Stimulated activated CD4-positive, alpha-beta T cell treated with anti-CD3 and anti-CD28 coated beads, TNF-alpha, amount 100 ng/mL, for 24 hours (primary cell): ENCODE results near the gene IGF1R.
A peak's percentile ranks its signal among the peaks of the same experiment; 100 is the strongest.

Experiments used
- DNase-seq, 3 experiments: peaks; one replicate each; pipeline ENCODE4 v3.0.0-alpha.2; 2020; ENCODE audit warnings: low read depth in 3 of 3

IGF1R gene

DNA sequence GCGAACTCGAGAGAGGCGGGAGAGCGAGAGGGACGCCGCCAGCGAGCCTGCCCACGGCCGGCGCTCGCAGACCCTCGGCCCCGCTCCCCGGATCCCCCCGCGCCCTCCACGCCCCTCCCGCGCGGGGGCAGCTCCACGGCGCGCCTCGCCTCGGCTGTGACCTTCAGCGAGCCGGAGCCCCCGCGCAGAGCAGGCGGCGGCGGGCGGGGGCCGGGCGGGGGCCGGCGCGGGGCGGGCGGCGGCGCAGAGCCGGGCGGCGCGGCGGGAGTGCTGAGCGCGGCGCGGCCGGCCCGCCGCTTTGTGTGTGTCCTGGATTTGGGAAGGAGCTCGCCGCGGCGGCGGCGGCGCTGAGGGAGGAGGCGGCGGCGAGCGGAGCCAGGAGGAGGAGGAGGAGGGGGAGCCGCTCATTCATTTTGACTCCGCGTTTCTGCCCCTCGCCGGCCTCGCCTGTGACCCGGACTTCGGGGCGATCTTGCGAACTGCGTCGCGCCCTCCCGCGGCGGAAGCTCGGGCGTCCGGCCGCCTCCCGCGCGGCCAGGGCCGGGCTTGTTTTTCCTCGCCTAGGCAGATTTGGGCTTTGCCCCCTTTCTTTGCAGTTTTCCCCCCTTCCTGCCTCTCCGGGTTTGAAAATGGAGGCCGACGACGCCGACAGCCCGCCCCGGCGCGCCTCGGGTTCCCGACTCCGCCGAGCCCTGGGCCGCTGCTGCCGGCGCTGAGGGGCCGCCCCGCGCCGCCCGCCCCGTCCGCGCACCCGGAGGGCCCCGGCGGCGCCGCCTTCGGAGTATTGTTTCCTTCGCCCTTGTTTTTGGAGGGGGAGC, 524 bp downstream of the IGF1R start:
- peak in 1 of 3 experiments; percentile 38 for DNase-seq

DNA sequence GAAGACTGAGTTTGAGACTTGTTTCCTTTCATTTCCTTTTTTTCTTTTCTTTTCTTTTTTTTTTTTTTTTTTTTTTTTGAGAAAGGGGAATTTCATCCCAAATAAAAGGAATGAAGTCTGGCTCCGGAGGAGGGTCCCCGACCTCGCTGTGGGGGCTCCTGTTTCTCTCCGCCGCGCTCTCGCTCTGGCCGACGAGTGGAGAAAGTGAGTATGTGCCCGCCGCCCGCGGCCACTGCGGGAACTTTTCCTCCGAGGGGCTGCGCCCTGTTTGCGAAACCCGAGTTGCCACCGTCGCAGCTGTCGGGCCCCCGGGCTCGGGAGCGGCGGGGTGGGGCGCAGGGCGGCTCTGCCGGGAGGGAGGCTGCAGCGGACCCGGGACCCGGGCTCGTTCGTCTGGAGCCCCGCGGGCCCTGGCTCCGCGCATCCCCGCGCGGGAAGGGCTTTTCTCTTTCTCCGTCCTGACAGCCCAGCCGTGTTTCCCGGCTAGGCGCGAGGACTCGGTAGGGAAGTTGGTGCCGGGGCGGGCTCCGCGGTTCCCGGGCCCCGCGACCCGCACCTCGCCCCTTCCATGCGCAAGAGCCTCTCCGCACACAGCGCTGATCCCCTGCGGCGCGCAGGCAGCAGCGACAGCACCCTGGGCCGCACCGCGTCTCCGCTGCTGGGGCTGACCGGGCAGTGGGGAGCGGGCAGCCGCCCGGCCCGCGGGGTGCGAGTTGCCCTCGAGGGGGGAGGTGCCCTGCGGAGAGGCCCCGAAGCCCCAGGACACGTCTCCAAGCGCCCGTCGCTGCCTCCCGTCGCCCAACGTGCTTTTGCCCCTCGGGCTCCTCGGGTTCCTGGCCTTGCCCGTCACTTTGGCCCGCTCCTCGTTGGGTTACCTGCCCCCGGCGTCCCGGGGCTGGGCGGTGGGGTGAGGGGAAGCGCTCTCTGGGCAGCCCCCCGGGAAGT, 1.4 kb downstream of the IGF1R start:
- peak in 2 of 3 experiments; percentile 30 to 43 for DNase-seq

DNA sequence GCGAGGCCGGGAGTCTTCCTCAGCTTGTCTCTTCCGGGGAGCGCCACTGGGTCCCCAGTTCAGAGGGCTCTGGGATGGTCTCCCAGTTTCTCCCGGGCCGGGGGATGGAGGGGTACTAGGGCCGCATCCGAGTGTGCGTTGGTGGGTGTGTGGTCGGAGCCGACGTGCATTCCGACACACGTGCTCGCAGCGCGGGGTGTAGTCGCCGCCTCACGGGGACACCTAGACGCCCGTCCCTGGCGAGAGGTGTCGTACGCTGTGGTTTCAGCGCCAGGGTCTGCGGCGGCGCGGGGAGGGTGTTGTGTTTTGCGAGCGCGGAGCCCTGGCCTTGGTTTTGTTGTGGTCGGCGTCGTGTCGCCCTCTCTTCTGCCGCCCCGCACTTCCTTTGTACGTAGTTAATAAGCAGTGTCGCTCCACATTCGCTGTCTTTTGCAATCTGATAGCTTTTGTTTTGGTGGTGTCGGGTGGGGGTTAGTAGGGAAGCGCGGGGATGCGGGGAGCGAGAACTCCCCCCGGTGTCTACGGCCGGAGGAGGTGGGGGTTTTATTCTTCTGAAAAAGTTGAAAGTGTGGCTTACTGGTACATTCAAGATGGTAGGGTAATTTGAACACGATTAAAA, 2.2 kb downstream of the IGF1R start:
- peak in 1 of 3 experiments; percentile 41 for DNase-seq

DNA sequence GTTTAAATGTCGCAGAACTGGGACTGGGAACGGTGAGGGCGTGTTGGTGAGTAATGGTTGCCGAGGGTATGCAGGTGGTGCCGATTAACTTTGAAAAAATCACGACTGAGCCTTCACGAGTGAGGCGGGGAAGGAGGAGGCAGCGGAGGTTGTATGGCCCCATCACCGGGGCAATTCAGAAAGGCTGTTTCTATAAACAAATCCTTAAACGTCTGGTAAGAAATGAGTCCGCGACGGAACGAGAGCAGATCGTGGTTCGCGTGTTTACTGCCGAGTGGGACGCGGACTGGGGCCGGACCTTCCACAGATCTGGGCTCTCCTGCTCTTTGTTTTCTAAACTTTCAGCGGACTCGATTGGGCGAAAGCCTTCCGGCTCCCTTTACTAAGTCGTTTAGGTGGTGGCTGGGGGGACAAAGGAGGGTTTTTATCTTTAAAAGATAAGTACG, 2.7 kb downstream of the IGF1R start:
- DNase-seq, result peak in 1 of 3 experiments; percentile 11

DNA sequence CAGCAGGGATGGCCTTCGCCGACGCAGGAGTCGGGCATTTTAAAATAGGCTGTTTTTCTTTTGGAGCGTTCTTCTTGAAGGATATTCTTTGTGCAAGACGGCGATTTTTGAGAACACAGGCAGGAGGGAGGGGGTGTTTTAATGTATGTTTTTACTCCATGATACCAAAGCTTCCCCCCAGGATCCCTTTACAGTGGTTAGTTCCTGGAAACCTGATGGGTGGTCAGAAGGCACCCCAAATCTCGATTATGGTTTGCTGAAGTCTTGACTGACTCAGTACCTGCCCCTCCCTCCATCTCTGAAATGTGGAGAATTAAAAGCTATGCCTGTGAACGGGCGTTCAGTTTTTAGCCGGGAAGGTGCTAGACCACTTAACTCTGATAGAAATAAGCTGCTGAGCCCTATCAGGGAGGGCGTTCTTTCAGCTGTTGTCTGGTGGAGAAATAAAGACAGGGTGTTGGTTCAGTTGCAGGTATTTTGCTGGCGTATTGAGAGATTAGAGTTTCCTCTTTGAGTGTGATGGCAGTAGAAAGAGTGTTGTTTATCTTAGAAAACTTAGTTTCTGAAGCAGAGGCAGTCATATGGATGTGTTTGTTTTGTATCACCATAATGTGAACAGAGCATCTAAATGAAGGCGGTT, 3.4 kb downstream of the IGF1R start:
- DNase-seq, result no peak

DNA sequence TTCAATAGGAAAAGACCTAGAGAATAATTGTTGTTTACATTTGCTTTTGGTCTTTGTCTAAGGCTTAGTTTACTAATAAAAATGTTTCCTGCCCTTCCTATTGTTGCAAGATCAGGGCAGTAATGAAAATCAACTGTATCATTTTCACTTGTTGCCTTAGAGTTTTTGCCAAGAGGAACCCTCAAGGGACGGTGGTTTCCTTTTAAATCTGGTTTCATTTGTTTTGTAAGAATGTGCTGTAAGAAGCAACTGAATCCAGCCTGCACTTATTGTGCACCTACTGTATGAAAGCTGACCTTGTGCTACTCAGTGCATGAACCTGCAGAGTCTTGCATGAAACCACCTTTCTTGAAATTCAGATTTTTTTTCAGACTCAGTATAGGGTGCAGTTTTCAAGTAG, 5.3 kb downstream of the IGF1R start:
- no peak for DNase-seq

DNA sequence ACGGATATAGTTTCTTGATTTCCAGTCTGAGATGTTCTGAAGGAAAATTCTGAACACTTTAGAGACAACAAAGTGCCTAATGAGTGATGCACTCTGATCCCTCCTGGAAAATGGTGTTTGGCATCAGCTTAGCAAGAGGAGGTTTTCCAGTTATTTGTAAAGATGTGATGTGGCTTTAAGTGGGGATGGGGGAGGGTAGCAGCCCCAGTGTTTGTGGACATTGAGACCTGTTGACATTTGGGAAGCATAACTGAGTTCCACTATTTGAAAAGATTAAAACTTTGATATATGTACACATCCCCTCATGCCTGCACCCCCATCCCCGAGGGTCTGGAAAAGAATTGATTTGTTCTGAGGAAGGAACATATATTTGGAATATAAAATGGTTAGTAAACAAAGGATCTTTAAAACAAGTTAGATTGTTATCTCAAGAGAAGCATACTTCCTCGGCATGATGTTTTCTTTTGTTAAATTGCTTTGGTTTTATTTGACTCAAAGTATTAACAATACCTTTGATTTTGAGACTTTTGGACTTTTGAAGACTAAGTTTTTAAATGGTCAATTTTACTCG, 6.5 kb downstream of the IGF1R start:
- no peak for DNase-seq

DNA sequence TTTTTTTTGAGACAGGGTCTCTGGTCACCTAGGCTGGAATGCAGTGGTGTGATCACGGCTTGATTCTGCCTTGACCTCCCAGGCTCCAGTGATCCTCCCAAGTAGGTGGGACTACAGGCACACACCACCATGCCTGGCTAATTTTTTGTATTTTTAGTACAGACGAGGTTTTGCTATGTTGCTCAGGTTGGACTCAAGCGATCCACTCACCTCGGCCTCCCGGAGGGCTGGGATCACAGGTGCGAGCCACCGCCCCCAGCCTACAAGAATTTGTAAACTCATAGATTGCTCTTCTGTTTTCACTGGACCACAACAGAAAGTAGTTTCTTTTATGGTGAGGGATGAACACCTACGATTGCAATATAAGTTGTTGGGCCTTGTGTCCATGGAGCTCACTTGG, 7.4 kb downstream of the IGF1R start:
- no peak for DNase-seq

DNA sequence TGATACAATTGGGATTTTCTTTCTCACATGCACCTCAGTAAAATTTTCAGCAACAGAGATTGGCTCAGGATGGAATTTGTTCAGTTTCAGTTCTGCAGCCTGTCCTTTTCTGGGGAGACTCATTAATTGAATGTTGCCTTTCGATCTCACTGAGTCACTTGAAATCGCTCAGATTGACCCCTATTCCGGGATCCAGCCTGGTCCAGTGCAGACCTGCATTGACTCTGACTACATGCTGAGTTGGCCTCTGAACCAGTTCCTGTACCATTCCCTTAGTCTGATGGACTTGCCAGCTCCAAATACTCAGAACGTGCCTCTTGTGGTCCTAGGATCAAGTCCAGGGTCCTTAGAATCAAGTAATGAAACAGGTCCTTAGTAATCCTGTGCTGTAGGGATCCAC, 9.4 kb downstream of the IGF1R start:
- DNase-seq, result no peak

DNA sequence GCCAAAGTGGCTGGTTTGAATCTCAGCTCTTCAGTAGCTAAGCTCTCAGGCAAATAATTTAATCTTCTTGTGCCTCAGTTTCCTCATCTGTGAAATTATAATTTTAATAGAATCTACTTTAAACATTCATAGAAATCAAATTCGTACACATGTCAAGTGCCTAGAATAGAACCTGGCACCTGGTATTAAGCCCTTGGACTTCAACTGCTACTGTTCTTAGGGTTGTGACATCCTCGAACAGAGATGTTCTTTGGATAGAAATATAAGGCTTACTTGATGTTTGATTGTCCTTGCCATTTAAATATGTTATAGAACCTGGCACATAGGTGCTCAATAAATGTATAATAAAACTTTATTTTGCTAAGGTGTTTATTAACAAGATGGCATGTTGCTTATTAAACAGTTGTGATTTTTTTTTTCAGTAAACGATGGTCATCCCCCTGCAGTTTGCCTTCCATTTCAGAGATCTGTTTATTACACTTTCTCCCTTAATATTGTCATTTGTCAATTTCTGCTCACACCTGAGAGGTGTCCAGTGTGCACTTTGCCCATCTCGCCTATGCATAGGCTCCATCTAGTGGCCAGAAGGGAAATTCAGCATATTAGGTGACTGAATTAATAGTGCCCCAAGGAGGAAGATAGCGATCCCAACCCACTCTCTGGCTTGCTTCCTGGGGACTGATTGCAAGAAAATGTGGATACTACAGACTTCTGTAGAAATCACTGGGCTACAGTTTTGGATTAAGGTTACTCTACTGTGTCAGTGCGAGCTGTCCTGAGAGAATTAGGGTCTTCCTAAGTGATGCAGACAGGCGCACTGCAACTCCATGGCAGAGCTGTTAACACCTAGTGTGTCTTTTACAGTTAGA, 10.7 kb downstream of the IGF1R start:
- no peak for DNase-seq

DNA sequence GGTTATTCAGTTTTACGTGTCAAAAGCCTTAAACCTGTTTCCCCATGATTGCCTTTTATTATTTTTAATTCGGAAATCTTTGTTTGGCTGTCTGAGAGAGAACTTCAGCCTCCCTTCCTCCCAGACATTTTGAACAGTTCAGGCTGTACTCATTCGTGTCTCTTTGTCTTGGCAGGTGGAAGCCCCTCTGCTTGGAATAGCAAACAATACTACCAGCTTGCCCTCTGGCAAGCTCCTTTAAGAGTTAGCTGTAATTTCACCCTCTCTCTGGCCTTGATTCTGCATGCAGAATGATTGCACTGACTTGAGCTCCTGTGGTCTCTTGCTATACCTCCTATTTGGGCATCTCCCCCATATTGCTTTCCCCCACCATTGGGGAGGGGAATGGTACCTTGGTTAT, 11.7 kb downstream of the IGF1R start:
- DNase-seq, result no peak

DNA sequence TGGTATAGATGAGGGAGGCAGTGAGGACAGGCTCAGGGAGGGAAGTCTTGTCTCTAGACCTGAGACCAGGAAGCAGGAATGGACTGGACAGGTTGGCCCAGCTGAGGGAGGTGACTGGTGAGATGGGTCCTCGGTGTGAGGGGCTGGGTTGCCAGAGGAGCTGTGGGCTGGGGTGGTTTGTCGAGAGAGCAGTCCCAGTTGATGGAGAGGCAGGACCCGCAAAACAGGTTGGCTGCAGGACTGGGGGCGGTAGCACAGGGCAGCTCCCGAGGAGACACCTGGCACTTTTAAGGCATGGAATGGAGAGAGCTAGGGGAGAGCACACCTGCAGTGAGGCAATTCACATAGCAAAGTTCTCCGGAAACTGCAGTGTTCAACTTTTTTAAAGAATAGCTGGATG, 14.7 kb downstream of the IGF1R start:
- no peak for DNase-seq

DNA sequence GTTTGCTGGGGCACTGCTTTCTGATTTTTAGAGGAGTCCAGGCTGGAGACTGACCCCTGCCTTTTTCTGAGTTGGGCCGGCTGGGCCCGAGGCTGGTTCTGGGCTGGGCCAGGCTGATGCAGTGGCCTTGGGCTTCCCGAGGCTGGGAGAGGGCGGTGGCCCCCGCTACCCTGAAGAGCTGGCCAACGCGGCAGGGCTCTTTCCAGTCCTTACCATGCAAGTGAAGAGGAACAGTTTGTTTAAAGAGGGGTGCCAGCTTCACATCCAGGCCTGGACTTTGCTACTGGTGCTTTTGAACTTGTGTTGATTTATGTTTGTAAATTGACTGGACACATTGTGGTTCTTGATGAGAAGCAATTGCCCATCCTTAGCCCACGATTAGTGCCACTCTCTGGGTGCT, 15.3 kb downstream of the IGF1R start:
- no peak for DNase-seq

DNA sequence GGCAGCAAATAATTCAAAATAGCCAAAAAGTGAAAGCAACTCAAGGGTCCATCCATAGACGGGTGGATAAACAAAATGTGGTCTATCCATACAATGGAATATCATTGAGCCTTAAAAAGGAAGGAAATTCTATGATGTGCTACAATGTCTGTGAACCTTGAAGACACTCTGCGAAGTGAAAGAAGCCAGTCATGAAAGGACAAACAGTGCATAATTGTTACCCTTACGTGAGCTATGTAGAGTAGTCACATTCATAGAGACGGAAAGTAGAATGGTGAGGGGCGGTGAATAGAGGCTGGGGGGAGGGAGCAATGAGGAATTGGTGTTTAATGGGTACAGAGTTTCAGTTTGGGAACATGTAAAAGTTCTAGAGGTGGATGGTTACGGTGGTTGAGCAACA, 18.1 kb downstream of the IGF1R start:
- DNase-seq, result no peak

DNA sequence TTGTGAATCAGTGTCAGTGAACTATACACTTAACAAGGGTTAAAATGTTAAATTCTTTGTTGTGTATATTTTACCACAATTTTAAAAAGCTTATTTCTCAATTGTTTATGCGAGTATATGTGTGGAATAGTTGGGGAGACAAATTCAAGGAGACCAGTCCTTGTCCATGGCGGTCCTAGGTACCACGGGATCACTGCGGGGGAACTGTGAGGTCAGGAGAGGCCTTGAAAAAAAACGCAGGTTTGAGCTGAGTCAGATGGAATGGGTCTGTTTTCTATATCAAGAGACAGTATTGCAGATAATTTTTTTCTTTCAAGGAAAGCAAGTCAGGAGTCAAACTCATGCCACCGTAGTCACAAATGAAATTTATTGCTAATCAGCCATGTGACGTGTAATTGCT, 18.5 kb downstream of the IGF1R start:
- DNase-seq, result no peak

DNA sequence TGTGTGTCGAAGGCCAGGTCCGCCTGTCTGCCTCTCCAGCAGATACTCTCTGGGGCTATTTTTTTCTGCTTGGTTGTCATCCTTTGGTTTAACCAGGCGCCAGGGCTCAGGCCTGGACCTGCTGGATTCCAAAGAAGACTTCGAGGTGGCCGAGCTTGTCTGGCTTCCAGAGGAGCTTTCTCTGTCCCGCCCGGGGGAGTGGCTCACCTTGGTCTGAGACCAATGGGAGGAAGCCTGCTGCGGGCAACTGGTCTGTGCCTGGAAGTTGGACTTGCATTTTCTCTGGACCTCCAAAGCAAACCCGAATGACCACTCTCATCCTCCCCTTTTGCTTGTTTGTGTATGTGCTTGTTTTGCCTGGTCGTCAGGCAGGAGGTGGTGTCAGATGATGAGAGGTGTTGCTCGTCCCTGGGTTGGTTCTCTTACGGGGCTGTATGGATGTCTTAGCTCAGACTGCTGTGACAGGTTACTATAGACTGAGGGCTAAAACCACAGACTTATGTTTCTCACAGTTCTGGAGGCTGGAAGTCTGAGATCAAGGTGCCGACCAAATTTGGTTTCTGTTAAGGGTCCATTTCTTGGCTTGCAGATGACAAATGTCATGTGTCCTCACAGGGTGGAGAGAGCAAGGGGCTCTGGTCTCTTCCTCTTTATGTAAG, 19.3 kb downstream of the IGF1R start:
- no peak for DNase-seq

DNA sequence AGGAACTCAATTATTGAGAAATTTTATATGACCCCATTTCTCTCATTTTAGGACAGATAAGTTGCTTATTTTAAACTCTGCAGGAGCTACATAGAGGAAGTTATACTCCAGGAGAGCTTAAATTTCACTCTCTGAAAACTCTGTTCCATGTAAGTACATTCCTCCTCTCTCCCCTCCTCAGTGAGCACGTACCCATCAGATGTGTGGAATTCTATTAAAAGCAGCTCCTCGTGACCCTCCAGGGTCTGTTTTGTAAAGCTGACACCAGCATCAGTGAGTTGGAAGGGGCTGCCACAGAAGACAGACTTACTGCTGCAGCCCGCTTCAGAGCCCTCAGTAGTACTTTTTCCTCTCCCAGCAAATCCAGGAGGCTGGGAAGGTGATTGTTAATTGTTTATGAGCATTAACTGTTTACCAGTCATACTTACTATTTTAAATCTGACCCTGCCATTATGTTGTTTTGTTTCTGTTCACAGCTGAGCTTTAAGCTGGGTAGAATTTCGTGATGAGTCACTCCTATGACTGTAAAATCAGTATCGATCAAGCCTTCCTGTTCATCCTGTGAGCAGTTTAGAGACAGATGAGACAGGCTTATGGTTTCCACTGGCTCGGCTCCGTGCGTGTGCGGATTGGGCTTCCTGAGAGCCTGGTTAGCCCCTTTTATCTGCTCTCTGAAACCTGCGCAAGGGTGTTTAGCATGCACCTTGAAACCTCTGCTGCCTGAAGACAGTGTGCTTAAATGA, 20.4 kb downstream of the IGF1R start:
- peak in 1 of 3 experiments; percentile 65 for DNase-seq

DNA sequence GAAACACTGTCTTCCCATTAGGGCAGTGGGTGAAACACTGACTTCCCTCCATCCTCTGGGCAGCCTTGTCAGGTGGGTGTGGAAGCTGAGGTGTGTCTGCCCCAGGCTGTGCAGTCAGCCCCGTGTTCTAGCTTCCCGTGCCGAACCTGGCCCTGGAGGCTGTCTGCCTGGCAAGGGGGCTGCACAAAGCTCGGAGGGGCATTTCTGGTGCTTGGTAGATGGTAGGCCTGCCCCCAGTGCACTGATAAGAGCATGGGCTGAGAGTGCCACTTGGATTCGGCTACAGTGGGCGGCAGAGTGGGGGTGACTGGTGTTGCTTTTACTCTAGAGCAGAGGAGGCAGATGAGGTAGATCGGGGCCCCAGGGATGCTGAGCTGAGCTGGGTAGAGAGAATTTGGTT, 21.3 kb downstream of the IGF1R start:
- DNase-seq, result no peak
